Mucosa of descending colon (tissue), 3 donors: ENCODE data around the gene DPPA5. TPM values are rescaled to one million over a fixed set of nuclear protein-coding genes. Genes with fewer than 3 reads are reported as not detected.
"Not testable (repeated sequence)": the region's sequence is repeated elsewhere in the genome, so short reads cannot be mapped to it uniquely, and the experiment has no call there.

ENCODE experiments used
- ATAC-seq: fragments of 200-7000 bp; cut with Tn5 transposase; one replicate; pipeline ENCODE4 v1.9.1; 2020; ENCODE audit warnings: mild to moderate bottlenecking, moderate library complexity
- DNase-seq, 3 donors: peaks; one replicate each; pipeline ENCODE4 v3.0.0-alpha.2; 2020
- H3K36me3 ChIP-seq: fragments of 200-600 bp; one replicate; pipeline ENCODE4 v1.8.0; 2021; ENCODE audit warnings: low read depth, mild to moderate bottlenecking
- H3K4me1 ChIP-seq: fragments of 200-600 bp; one replicate; pipeline ENCODE4 v1.8.0; 2021; ENCODE audit warnings: low read depth, mild to moderate bottlenecking
- H3K4me3 ChIP-seq: fragments of 200-600 bp; one replicate; pipeline ENCODE4 v1.8.0; 2021; ENCODE audit warnings: mild to moderate bottlenecking
- H3K9me3 ChIP-seq: fragments of 200-600 bp; one replicate; pipeline ENCODE4 v1.8.0; 2021; ENCODE audit warnings: mild to moderate bottlenecking
- CTCF ChIP-seq: fragments of 200-600 bp; IDR thresholded peaks from one replicate; pipeline ENCODE4 v1.8.0; 2022; ENCODE audit warnings: antibody characterized with exemption, mild to moderate bottlenecking
- intact Hi-C, 2 donors: fragments of 100-400 bp; cut with DNase I in 1 of 2; cut with micrococcal nuclease in 1 of 2; formaldehyde crosslinking; loops; one replicate each; pipeline versions ENCODE4 v1.11.0 to v1.11.1; 2022; cut with DNase I, micrococcal nuclease
- total RNA-seq, 3 donors: library from RNA; stranded (reverse); fragmentation: NEBNext Ultra II Directional in 2 of 3; extraction: Animal tissue kit (Norgen Biotek cat#: 25700) in 2 of 3; gene quantifications; one replicate each; pipeline versions ENCODE4 v1.2.1 to v1.2.4, GENCODE V29; 2021 to 2023
- donor health status: DM: no; HTN: no; CAD: no; lungs with moderate emphysema.
- donor health status: DM: no; HTN: no; CAD: no.
- donor health status: DM: no; HTN: yes; CAD: no.

The DPPA5 gene
- total RNA-seq, 3 donors from 2014 or later, result not detected

GRCh38 chr6:73391675-73392074 is 37.6 kb upstream of the DPPA5 start:
- no peak overlapping the region for H3K4me3 ChIP-seq
- ATAC-seq, result no peak
- no peaks in the 10 kb centered on the region for H3K36me3 ChIP-seq
- no peaks in the 10 kb centered on the region for H3K9me3 ChIP-seq
- TF ChIP-seq CTCF, result no peak
- intact Hi-C loops, result no loop called here
- DNase-seq, result no peak
- H3K4me1 ChIP-seq, result peaks cover 2% of the 10 kb centered on the region

- Histone ChIP-seq H3K9me3 (no peaks in the 10 kb centered on the region), H3K4me3 (no peak overlapping the region), H3K36me3 (no peaks in the 10 kb centered on the region), H3K4me1 (peaks cover 2% of the 10 kb centered on the region)
- ATAC-seq (no peak), DNase-seq (no peak)
- intact Hi-C loops, result no loop called here
- no peak for TF ChIP-seq CTCF
Observed at GRCh38 chr6:73389854-73390253, 35.8 kb upstream of the DPPA5 start.

GRCh38 chr6:73388800-73389512 is 34.9 kb upstream of the DPPA5 start:
- TF ChIP-seq CTCF, result peak; percentile 8
- H3K4me3 ChIP-seq, result peak overlapping the region; percentile 17
- H3K9me3 ChIP-seq, result no peaks in the 10 kb centered on the region
- peak; percentile 90 for ATAC-seq
- peak; percentile 54 to 77 (median 59) for DNase-seq
- H3K36me3 ChIP-seq, result no peaks in the 10 kb centered on the region
- peaks cover 2% of the 10 kb centered on the region for H3K4me1 ChIP-seq
- intact Hi-C loops, result no loop called here

- peak; percentile 16 for ATAC-seq
- intact Hi-C loops, result no loop called here
Observed at GRCh38 chr6:73388433-73388799, 34.3 kb upstream of the DPPA5 start.

GRCh38 chr6:73382462-73383113 is 28.5 kb upstream of the DPPA5 start:
- H3K36me3 ChIP-seq, result no peaks in the 10 kb centered on the region
- intact Hi-C loops, result no loop called here
- H3K9me3 ChIP-seq, result no peaks in the 10 kb centered on the region
- H3K4me3 ChIP-seq, result no peak overlapping the region
- ATAC-seq (peak; percentile 16), DNase-seq (no peak)
- no peaks in the 10 kb centered on the region for H3K4me1 ChIP-seq
- no peak for TF ChIP-seq CTCF

More at GRCh38 chr6:73388433-73388799, 34.3 kb upstream of the DPPA5 start:
- H3K9me3 ChIP-seq, result no peaks in the 10 kb centered on the region
- H3K36me3 ChIP-seq, result no peaks in the 10 kb centered on the region
- peaks cover 2% of the 10 kb centered on the region for H3K4me1 ChIP-seq
- peak overlapping the region; percentile 17 for H3K4me3 ChIP-seq
- DNase-seq, result no peak
- TF ChIP-seq CTCF, result no peak

DNA sequence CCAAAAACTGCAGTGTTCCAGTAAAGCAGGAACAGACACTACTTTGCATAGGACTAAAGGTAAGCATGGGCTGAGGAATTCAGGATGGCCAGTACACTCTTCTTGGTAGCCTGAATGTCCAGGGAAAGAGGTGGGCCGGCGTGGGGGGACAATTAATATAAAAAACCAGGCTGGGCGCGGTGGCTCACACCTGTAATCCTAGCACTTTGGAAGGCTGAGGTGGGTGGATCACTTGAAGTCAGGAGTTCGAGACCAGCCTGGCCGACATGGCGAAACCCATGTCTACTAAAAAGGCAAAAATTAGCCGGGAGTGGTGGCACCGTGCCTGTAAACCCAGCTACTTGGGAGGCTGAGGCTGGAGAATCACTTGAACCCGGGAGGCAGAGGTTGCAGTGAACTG is 27.5 kb upstream of the DPPA5 start:
- H3K9me3 ChIP-seq, H3K36me3 ChIP-seq, intact Hi-C loops, ATAC-seq, H3K4me3 ChIP-seq, DNase-seq, H3K4me1 ChIP-seq: not testable (repeated sequence)
